Amygdala (tissue), 56 donors: ENCODE measurements around the gene NUDT3.
A peak's percentile ranks its signal among the peaks of the same experiment; 100 is the strongest.

Source experiments
- DNase-seq, 56 donors: peaks; one replicate each; lab custom pipeline; 2025; lab: John Stamatoyannopoulos, UW

NUDT3 gene

DNA sequence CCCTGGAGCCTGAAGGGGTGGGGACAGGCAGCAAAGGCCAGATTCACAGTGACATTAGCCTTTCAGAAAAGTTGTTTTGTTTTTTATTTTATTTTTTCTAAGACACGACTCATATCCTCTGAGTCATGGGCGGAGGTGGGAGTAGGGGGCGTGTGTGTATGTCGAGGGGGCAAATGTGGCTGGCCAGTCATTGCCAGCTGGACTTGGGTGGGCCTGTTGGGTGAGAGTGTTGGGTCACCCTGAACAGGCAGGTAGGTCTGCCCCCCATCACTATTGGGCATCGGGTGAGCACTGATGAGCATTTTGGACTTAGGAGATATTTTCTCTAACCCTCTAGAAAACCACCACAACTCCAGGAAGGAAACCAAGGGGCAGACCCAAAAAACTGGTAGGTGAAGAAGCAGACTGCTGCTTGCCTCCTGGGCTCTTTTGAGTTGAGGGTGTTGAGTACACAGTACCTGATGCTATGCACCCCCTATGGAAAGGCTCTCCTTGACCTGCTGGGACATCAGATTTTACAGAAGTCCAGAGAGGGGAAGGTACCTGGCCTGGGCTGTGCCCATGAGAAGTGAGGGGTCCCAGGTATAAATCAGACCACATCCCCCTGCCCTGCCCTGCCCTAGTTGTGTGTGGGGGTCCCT lies 149.2 kb downstream of the NUDT3 start:
- no peak for DNase-seq

GRCh38 chr6:34242252-34243130 lies 150.0 kb downstream of the NUDT3 start:
- no peak for DNase-seq

DNA sequence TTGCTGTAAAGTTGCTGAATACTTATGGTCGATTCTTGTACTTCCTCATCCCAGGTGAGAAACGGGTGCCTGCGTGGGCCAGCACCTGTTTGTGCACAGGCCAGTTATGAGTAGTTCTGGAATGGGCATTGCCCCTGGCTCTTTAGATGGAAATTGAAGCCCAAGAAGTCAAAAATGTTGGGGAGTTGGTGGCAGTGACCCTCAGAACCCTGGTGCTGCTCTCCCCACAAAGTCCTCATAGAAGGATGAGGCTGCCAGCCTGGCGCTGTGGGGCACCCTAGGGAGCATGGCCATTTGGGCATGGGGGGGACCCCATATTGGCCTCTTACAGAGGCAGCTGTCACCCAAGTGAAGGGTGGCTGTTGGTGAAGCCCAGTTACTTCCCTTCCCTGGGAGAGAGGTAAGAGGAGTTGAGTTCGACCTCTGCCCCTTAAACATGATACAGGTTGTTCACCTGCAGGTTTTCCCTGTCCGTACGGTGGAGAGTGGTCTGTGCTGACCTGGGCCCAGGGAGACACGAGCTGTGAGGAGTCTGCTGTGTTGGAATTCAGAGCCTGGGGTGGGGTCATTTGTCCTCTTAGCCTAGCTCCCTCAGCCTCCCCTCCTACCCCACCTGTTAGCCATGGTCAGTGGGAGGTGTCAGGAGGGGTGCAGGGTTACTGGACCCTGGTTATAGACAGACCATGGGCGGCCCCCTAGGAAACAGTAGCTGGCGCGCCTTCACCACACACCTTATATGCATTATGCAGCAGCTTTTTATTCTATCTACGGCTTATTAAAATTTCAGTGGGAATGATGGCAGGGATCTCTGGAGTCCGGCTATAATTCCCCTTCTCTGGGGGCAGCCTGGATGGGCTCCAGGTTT lies 150.9 kb downstream of the NUDT3 start:
- DNase-seq: no peak

GRCh38 chr6:34240329-34241248 lies 151.9 kb downstream of the NUDT3 start:
- no peak for DNase-seq

DNA sequence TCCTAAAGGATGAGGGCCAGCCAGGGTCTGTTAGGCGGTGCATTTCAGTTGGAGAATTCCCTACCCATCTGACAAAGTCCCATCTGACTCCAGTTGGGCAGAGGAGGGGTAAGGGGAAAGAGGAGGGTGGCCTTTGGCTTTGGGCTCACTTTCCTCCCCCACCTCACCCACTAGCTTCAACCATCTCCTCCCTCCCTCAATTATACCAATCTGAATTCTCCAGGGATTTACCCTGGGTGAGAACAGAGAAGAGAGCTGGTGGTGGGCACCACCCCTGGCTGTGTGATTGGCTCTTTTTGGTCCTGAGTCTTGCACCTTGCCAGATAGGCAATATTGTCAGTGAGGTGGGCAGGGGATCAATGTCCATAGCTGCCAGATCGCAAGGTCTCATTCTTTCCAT lies 152.6 kb downstream of the NUDT3 start:
- DNase-seq: no peak

GRCh38 chr6:34239500-34239825 lies 153.0 kb downstream of the NUDT3 start:
- no peak for DNase-seq

GRCh38 chr6:34238585-34239499 lies 153.6 kb downstream of the NUDT3 start:
- no peak for DNase-seq

DNA sequence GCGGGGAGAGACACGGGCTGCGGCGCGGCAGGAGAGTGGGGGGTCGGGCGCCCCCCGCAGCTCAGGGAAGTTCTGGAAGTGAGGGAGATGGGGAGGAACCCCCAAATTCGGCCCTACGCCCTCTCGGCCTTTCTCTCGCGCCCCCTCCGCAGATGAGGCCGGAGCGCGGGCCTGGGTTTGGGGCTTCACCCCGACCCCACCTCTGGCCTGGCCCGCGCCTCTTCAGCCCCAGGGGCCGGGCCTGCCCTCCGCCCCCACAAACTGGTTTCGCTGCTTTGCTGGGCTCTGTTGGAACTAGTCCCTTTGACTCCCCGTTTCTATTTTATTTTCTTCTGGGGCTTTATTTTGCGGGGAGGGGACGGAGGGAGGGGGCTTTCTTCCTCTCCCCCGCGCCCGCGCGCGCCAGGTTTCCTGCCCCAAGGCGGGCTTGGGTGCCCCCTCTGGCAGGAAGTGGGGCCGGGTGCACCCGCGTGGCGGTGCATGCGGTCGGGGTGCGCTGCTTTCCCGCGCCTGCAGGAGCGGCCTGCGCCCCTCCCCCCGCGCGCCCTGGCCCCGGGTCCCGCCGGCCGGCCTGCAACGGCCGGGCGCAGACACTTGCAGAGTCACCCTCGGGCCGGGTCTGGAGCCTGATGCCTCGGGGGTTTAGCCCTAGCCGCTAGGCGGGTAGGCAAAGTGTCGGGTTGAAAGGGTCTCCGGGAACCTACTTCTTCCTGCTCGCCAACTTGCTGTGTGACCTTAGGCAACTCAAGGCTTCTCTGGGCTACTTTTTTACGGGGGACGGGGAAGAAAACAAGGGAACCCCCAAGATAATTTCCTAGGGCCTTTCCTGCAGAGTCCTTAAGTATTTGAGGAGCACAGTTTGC lies 154.5 kb downstream of the NUDT3 start:
- peak in 11 of 56 donors; percentile 14 to 54 (median 41) for DNase-seq

DNA sequence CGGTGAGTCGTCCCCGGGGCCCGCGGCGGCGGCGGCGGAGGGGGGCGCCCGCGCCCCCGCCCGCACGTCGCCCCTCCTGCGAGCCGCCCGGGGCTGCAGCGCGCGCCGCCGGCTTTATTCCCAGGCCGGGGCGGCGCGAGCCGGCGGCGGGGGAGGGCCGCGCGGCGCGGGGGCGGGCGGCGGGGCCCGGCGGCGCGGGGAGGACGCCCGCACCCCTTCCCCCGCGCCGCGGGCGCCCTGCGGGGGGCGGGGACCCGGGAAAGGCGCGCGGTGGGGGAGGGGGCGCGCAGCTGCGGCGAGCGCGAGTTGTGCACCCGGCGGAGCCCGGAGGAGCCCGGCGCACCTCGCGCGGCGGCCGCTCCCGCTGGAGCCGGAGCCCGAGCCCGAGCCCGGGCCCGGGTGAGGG lies 155.2 kb downstream of the NUDT3 start:
- peak in 4 of 56 donors; percentile 16 to 60 (median 46) for DNase-seq

- DNase-seq: peak in 52 of 56 donors; percentile 39 to 95 (median 72)
Observed at GRCh38 chr6:34236443-34237315, 155.8 kb downstream of the NUDT3 start, which contains the start of gene HMGA1. TSS of gene HMGA1 (plus strand) at chr6:34236873. CDS start at chr6:34240781, 3,908 bp downstream.

- DNase-seq: peak in 1 of 56 donors; percentile 76
Observed at GRCh38 chr6:34236131-34236442, 156.4 kb downstream of the NUDT3 start.

DNA sequence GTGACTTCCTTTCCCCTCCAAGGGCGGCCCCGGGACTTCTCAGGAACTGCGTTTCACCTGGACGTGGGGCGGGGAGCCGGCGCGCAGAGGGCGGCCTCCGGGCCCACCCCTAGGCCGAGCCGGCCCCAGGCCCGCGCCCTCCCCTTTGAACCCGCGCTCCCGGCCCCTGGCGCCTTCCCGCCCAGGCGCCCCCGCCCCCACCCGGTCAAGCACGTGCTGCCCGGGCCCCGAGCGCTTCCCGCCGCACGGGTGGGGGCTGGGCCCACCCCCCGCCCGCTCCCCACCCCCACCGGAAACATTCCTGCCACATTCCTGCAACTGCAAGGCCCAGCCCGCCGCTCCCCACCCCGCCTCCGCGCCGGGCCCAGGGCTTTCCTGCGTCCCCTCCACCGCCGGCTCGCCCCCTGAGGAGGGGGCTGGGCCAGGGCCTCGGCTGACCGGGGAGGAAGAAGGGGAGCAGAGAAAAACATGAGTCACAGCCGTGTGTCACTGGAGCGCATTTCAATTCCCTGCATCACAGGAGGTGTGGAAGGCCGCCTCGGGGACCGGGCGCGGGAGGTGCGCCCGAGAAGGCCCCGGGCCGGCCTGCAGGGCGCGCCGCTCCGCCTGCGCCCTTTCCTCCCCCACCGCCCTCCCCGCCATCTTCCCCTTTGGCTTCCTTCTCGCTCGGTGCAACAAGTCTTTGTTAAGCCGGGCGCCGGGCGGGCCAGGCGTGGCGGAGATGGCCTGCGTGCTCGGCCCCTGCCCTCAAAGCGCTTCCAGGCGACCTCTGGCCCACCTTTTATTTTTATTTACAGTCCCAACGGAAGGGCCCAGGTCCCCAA lies 156.9 kb downstream of the NUDT3 start:
- DNase-seq: peak in 1 of 56 donors; percentile 18

DNA sequence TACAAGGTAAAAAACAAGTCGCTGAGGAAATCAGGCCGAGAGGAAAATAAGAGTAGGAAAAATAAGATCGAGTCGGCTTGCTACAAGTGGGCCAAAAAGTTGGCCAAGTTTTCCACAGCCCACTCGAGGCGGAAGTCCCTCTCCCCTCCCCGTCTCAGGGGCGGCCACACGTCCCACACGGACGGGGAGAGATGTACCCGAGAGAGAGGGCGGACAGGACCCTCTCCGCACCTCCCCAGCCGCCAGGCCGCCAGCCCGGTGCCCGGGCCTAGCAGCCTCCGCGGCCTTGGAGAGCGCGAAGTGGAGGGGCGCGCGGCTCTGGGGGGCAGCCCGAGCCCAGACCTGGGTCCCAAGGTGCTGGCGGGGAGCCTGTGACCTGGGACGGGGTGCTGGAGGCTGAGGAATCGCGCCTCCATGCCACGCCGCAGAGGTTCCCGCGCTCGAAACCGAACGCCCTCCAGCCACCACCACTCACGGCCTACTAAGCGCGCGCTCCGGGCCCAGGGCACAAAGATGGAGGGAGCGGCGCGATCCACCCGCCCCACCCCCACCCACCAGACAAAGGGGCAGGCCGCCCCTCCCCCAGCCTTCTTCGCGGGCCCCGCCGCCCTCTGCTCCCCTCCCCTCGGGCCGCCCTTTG lies 157.7 kb downstream of the NUDT3 start:
- DNase-seq: no peak

DNA sequence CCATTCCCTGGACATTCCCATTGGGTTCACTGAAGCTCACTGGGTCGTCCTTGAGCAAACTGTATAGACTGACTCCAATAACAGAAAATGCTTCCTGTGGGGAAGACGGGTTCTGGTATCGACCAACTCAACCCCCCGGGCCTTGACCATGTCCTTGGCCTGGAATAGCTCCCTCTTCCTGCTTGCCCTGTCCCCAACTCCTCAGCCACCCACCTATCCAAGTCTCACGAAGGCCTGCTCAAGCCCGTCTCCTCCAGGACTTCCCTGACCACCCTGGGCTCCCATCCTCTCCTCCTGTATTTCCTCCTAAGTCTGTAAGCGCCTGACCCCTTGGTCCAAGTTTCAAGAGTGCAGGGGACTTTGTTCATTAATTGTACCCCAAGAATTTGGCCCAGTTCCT lies 158.6 kb downstream of the NUDT3 start:
- no peak for DNase-seq

- DNase-seq: peak in 4 of 56 donors; percentile 20 to 59 (median 34)
Observed at GRCh38 chr6:34232901-34233300, 159.6 kb downstream of the NUDT3 start.
